ENCODE measurements around the gene MAPKAPK2.
A peak's percentile ranks its signal among the peaks of the same experiment; 100 is the strongest.

The MAPKAPK2 gene

DNA sequence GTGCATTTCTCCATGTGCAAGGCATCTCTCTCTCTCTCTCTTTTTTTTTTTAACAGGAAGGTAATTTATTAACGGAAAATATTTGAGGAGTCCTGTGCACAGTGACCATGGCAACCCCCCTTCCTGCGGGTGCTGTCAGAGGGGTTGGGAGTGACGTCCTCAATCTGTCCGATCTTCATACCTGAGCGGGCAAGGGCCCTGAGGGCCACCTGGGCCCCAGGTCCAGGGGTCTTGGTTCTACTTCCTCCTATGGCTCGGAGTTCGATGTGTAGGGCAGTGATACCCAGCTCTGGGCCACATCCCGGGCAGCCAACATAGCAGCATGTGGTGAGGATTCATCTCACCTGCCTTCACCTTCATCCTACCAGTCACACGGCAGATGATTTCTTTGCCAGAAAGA is 11.0 kb downstream of the MAPKAPK2 start:
- 97% methylated on average over 9 of the region's 9 CpGs for WGBS
- no peaks in the 10 kb centered on the region for H3K9me3 ChIP-seq (ENCODE audit: insufficient read depth, low read depth, low read length)
- H3K9ac ChIP-seq (ENCODE audit: low read depth, low read length) = no peak overlapping the region
- peaks cover 25% of the 10 kb centered on the region for H3K4me1 ChIP-seq (ENCODE audit: insufficient read depth, low read length)
- no peaks in the 10 kb centered on the region for H3K36me3 ChIP-seq (ENCODE audit: insufficient read depth, low read length)
- H3K27ac ChIP-seq (ENCODE audit: low read depth, low read length) = no peak overlapping the region
- no peaks in the 10 kb centered on the region for H3K27me3 ChIP-seq (ENCODE audit: insufficient read depth, low read length)
- H3K4me3 ChIP-seq (ENCODE audit: low read length) = no peak overlapping the region

GRCh38 chr1:206696812-206697585 is 12.3 kb downstream of the MAPKAPK2 start:
- no peaks in the 10 kb centered on the region for H3K9me3 ChIP-seq (ENCODE audit: insufficient read depth, low read depth, low read length)
- no peak overlapping the region for H3K4me3 ChIP-seq (ENCODE audit: low read length)
- H3K36me3 ChIP-seq (ENCODE audit: insufficient read depth, low read length) = no peaks in the 10 kb centered on the region
- no peak overlapping the region for H3K27ac ChIP-seq (ENCODE audit: low read depth, low read length)
- peaks cover 28% of the 10 kb centered on the region for H3K4me1 ChIP-seq (ENCODE audit: insufficient read depth, low read length)
- 89% methylated on average over 4 of the region's 4 CpGs for WGBS
- no peak overlapping the region for H3K9ac ChIP-seq (ENCODE audit: low read depth, low read length)
- H3K27me3 ChIP-seq (ENCODE audit: insufficient read depth, low read length) = no peaks in the 10 kb centered on the region

GRCh38 chr1:206698011-206698410 is 13.3 kb downstream of the MAPKAPK2 start:
- peaks cover 33% of the 10 kb centered on the region for H3K4me1 ChIP-seq (ENCODE audit: insufficient read depth, low read length)
- H3K9ac ChIP-seq (ENCODE audit: low read depth, low read length) = no peak overlapping the region
- 96% methylated on average over 2 of the region's 2 CpGs for WGBS
- no peak overlapping the region for H3K4me3 ChIP-seq (ENCODE audit: low read length)
- no peak overlapping the region for H3K27ac ChIP-seq (ENCODE audit: low read depth, low read length)
- H3K9me3 ChIP-seq (ENCODE audit: insufficient read depth, low read depth, low read length) = no peaks in the 10 kb centered on the region
- no peaks in the 10 kb centered on the region for H3K36me3 ChIP-seq (ENCODE audit: insufficient read depth, low read length)
- H3K27me3 ChIP-seq (ENCODE audit: insufficient read depth, low read length) = no peaks in the 10 kb centered on the region

DNA sequence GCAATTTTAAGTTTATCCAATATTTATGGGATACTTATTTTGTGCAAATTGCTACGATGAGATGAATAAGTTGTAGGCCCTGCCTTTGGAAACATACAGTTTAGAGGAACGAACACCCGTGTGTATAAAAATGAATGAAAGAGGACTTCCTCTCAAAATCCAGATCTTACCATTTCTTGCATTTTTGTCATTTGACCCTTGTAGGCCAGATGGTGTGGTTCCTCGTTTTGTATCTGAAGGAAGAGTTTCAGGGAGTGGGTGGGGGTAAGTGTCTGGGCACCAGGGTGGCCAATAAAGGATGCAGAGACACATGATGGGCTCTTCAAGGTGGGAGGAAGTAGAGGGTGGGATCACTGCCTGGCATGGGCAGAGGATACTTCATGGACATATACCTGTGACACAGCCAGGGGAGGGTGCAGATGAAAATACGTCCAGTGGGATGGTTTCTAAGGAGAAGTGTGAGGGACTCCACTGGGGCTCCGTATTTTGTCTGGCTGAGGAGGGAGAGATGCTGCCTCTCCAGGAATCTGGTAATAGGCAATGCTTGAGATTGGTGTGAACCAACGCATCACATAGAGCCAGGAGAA is 14.4 kb downstream of the MAPKAPK2 start:
- Histone ChIP-seq H3K9ac (ENCODE audit: low read depth, low read length) (no peak overlapping the region), H3K36me3 (ENCODE audit: insufficient read depth, low read length) (no peaks in the 10 kb centered on the region), H3K4me3 (ENCODE audit: low read length) (no peak overlapping the region), H3K27ac (ENCODE audit: low read depth, low read length) (no peak overlapping the region), H3K9me3 (ENCODE audit: insufficient read depth, low read depth, low read length) (no peaks in the 10 kb centered on the region), H3K27me3 (ENCODE audit: insufficient read depth, low read length) (no peaks in the 10 kb centered on the region), H3K4me1 (ENCODE audit: insufficient read depth, low read length) (peaks cover 30% of the 10 kb centered on the region)
- 92% methylated on average over 7 of the region's 7 CpGs for WGBS

DNA sequence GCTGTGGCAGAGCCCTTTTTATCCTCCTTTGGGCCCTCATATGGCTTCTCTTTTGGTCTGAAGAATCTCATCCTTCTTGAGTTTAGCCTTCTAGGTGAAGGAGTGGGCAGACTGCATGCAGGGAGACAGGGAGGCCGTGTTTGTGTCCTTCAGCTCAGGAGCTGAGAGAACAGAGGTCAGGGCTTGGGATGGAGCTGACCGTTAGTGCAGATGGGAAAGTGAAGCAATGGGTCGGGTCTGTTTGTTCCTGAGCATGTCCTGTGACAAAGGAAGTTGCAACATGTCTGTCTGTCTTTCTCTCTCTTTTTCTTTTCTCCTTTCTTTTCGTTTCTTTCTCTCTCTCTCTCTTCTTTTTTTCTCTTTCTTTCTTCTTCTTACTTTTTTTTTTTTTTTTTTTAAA is 14.9 kb downstream of the MAPKAPK2 start:
- Histone ChIP-seq H3K27ac (ENCODE audit: low read depth, low read length) (no peak overlapping the region), H3K36me3 (ENCODE audit: insufficient read depth, low read length) (no peaks in the 10 kb centered on the region), H3K9me3 (ENCODE audit: insufficient read depth, low read depth, low read length) (no peaks in the 10 kb centered on the region), H3K4me1 (ENCODE audit: insufficient read depth, low read length) (peaks cover 29% of the 10 kb centered on the region), H3K9ac (ENCODE audit: low read depth, low read length) (no peak overlapping the region), H3K4me3 (ENCODE audit: low read length) (no peak overlapping the region), H3K27me3 (ENCODE audit: insufficient read depth, low read length) (no peaks in the 10 kb centered on the region)
- 78% methylated on average over 3 of the region's 4 CpGs for WGBS

DNA sequence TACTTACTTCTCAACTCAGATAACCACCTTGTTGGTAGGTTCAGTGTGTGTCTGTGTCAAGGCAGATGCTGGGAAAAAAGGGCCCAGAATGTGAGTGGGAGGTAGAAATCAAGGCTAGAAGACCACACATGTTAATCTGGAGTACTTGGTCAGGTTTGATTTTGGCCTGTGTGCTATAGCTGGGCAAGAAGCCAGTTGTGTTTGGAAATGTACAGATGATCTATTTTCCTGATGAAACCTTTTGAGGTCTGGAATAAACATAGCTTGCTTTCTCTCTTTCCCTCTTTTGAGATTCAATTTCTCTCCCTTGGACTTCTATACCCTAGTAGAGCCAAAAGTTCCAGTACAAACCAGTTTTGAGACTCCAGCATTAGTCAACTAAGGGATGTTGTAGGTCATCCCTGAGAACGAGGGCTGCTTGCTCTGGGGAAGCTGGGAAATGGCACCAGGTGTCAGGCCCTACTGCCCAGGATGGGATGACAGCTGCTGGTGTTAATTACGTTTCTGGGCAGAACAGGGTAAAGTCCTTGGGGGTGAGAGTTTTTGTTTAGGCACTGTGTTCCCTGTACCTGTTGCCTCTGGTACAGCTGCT is 15.8 kb downstream of the MAPKAPK2 start:
- Histone ChIP-seq H3K36me3 (ENCODE audit: insufficient read depth, low read length) (no peaks in the 10 kb centered on the region), H3K9me3 (ENCODE audit: insufficient read depth, low read depth, low read length) (no peaks in the 10 kb centered on the region), H3K27me3 (ENCODE audit: insufficient read depth, low read length) (no peaks in the 10 kb centered on the region), H3K9ac (ENCODE audit: low read depth, low read length) (no peak overlapping the region), H3K4me3 (ENCODE audit: low read length) (no peak overlapping the region), H3K4me1 (ENCODE audit: insufficient read depth, low read length) (peaks cover 34% of the 10 kb centered on the region), H3K27ac (ENCODE audit: low read depth, low read length) (no peak overlapping the region)
- 84% methylated on average over 2 of the region's 2 CpGs for WGBS

- WGBS = 58% methylated on average over 7 of the region's 7 CpGs
- H3K27ac ChIP-seq (ENCODE audit: low read depth, low read length) = no peak overlapping the region
- H3K4me1 ChIP-seq (ENCODE audit: insufficient read depth, low read length) = peaks cover 51% of the 10 kb centered on the region
Observed at GRCh38 chr1:206702260-206702659, 17.6 kb downstream of the MAPKAPK2 start.

GRCh38 chr1:206702803-206703202 is 18.1 kb downstream of the MAPKAPK2 start:
- 18% methylated on average over 1 of the region's 1 CpG for WGBS
- H3K27ac ChIP-seq (ENCODE audit: low read depth, low read length) = no peak overlapping the region
- no peaks in the 10 kb centered on the region for H3K36me3 ChIP-seq (ENCODE audit: insufficient read depth, low read length)
- no peak overlapping the region for H3K9ac ChIP-seq (ENCODE audit: low read depth, low read length)
- no peaks in the 10 kb centered on the region for H3K27me3 ChIP-seq (ENCODE audit: insufficient read depth, low read length)
- H3K9me3 ChIP-seq (ENCODE audit: insufficient read depth, low read depth, low read length) = no peaks in the 10 kb centered on the region
- H3K4me3 ChIP-seq (ENCODE audit: low read length) = no peak overlapping the region
- H3K4me1 ChIP-seq (ENCODE audit: insufficient read depth, low read length) = peaks cover 57% of the 10 kb centered on the region

More at GRCh38 chr1:206702260-206702659, 17.6 kb downstream of the MAPKAPK2 start:
- no peaks in the 10 kb centered on the region for H3K27me3 ChIP-seq (ENCODE audit: insufficient read depth, low read length)
- no peak overlapping the region for H3K9ac ChIP-seq (ENCODE audit: low read depth, low read length)
- H3K9me3 ChIP-seq (ENCODE audit: insufficient read depth, low read depth, low read length) = no peaks in the 10 kb centered on the region
- no peak overlapping the region for H3K4me3 ChIP-seq (ENCODE audit: low read length)
- H3K36me3 ChIP-seq (ENCODE audit: insufficient read depth, low read length) = no peaks in the 10 kb centered on the region

GRCh38 chr1:206703661-206704060 is 19.0 kb downstream of the MAPKAPK2 start:
- no peak overlapping the region for H3K4me3 ChIP-seq (ENCODE audit: low read length)
- H3K4me1 ChIP-seq (ENCODE audit: insufficient read depth, low read length) = peaks cover 62% of the 10 kb centered on the region
- H3K27me3 ChIP-seq (ENCODE audit: insufficient read depth, low read length) = no peaks in the 10 kb centered on the region
- no peaks in the 10 kb centered on the region for H3K36me3 ChIP-seq (ENCODE audit: insufficient read depth, low read length)
- no peak overlapping the region for H3K9ac ChIP-seq (ENCODE audit: low read depth, low read length)
- WGBS = 83% methylated on average over 4 of the region's 4 CpGs
- no peaks in the 10 kb centered on the region for H3K9me3 ChIP-seq (ENCODE audit: insufficient read depth, low read depth, low read length)
- H3K27ac ChIP-seq (ENCODE audit: low read depth, low read length) = no peak overlapping the region

GRCh38 chr1:206704226-206704625 is 19.5 kb downstream of the MAPKAPK2 start:
- Histone ChIP-seq H3K27me3 (ENCODE audit: insufficient read depth, low read length) (no peaks in the 10 kb centered on the region), H3K9me3 (ENCODE audit: insufficient read depth, low read depth, low read length) (no peaks in the 10 kb centered on the region), H3K4me3 (ENCODE audit: low read length) (no peak overlapping the region), H3K36me3 (ENCODE audit: insufficient read depth, low read length) (no peaks in the 10 kb centered on the region), H3K9ac (ENCODE audit: low read depth, low read length) (no peak overlapping the region), H3K27ac (ENCODE audit: low read depth, low read length) (no peak overlapping the region), H3K4me1 (ENCODE audit: insufficient read depth, low read length) (peaks cover 62% of the 10 kb centered on the region)
- WGBS = 93% methylated on average over 9 of the region's 9 CpGs

- peak overlapping the region; percentile 72; the same call in 1 of the 2 replicates for H3K27ac ChIP-seq (ENCODE audit: low read depth, low read length)
- no peaks in the 10 kb centered on the region for H3K36me3 ChIP-seq (ENCODE audit: insufficient read depth, low read length)
- H3K4me3 ChIP-seq (ENCODE audit: low read length) = no peak overlapping the region
- H3K9ac ChIP-seq (ENCODE audit: low read depth, low read length) = peak overlapping the region; percentile 45; the same call in 1 of the 2 replicates
- no peaks in the 10 kb centered on the region for H3K27me3 ChIP-seq (ENCODE audit: insufficient read depth, low read length)
- 27% methylated on average over 4 of the region's 4 CpGs for WGBS
- H3K9me3 ChIP-seq (ENCODE audit: insufficient read depth, low read depth, low read length) = no peaks in the 10 kb centered on the region
- H3K4me1 ChIP-seq (ENCODE audit: insufficient read depth, low read length) = peaks cover 71% of the 10 kb centered on the region
Observed at GRCh38 chr1:206705191-206705590, 20.5 kb downstream of the MAPKAPK2 start.

Data from HUES64 (cell line).